Measurements from ENCODE around the gene FCGR3A.
"Not testable (repeated sequence)": the region's sequence is repeated elsewhere in the genome, so short reads cannot be mapped to it uniquely, and the experiment has no call there.

GRCh38 chr1:161525321-161525720 is 24.3 kb downstream of the FCGR3A start:
- TF ChIP-seq CTCF, POLR2A (IDR thresholded peaks at IDR 0.05): not testable (repeated sequence)
